Ishikawa (cell line): Measurements from ENCODE around the gene ABCC1.

ENCODE experiments used
- CREB1 ChIP-seq: IDR thresholded peaks from 2 replicates; pipeline ENCODE4 v1.6.1; 2012; ENCODE audit warnings: low read depth
- EP300 ChIP-seq: IDR thresholded peaks from 2 replicates; pipeline ENCODE4 v1.6.1; 2012; ENCODE audit warnings: borderline replicate concordance
- FOXM1 ChIP-seq: IDR thresholded peaks from 2 replicates; pipeline ENCODE4 v1.6.1; 2012; ENCODE audit warnings: low read depth, borderline replicate concordance
- MAX ChIP-seq: IDR thresholded peaks from 2 replicates; pipeline ENCODE4 v1.6.1; 2012
- RAD21 ChIP-seq: IDR thresholded peaks from 2 replicates; pipeline ENCODE4 v1.6.1; 2012; ENCODE audit warnings: low read depth
- REST ChIP-seq: IDR thresholded peaks from 2 replicates; pipeline ENCODE4 v1.6.1; 2012; ENCODE audit warnings: low read depth, mild to moderate bottlenecking
- TAF1 ChIP-seq: IDR thresholded peaks from 2 replicates; pipeline ENCODE4 v1.6.1; 2012; ENCODE audit warnings: low read depth, mild to moderate bottlenecking
- YY1 ChIP-seq: IDR thresholded peaks from 2 replicates; pipeline ENCODE4 v1.6.1; 2012; ENCODE audit warnings: low read depth

GRCh38 chr16:15953477-15953876 lies 4.1 kb downstream of the ABCC1 start:
- TF ChIP-seq EP300 (no peak), RAD21 (no peak), MAX (no peak), CREB1 (no peak), TAF1 (no peak), REST (no peak), YY1 (no peak), FOXM1 (no peak)
